MM.1S (cell line): ENCODE measurements around the gene KSR1.
"Not testable (repeated sequence)": the region's sequence is repeated elsewhere in the genome, so short reads cannot be mapped to it uniquely, and the experiment has no call there.

Experiments
- DNase-seq: peaks from one replicate; pipeline ENCODE4 v3.0.0-alpha.2; 2015
- H2AFZ ChIP-seq: fragments of 300-600 bp; sonication (generic); 2 replicates; pipeline ENCODE4 v1.6.0; 2016; ENCODE audit warnings: antibody characterized with exemption, low read length
- H3F3A ChIP-seq: fragments of 300-600 bp; sonication (generic); 2 replicates; pipeline ENCODE4 v1.6.1; 2016; ENCODE audit warnings: mild to moderate bottlenecking, antibody characterized with exemption, low read length, moderate library complexity, mixed read lengths; ENCODE audit not compliant: insufficient read depth
- H3K27ac ChIP-seq: fragments of 300-600 bp; sonication (generic); 2 replicates; pipeline ENCODE4 v1.5.1; 2016; ENCODE audit warnings: mild to moderate bottlenecking, low read length
- H3K27me3 ChIP-seq: fragments of 300-600 bp; sonication (generic); replicated peaks from 2 replicates; pipeline ENCODE4 v1.6.0; 2016; ENCODE audit warnings: low read length; ENCODE audit not compliant: insufficient read depth
- H3K36me3 ChIP-seq: fragments of 300-600 bp; sonication (generic); replicated peaks from 2 replicates; pipeline ENCODE4 v1.6.1; 2016; ENCODE audit warnings: mild to moderate bottlenecking, low read length, mixed read lengths; ENCODE audit not compliant: insufficient read depth
- H3K4me1 ChIP-seq: fragments of 300-600 bp; sonication (generic); 2 replicates; pipeline ENCODE4 v1.6.1; 2016; ENCODE audit warnings: low read length, mixed read lengths
- H3K4me2 ChIP-seq: fragments of 300-600 bp; sonication (generic); 2 replicates; pipeline ENCODE4 v1.6.0; 2016; ENCODE audit warnings: low read depth, low read length
- H3K4me3 ChIP-seq: fragments of 300-600 bp; sonication (generic); 2 replicates; pipeline ENCODE4 v1.5.1; 2016; ENCODE audit warnings: low read length, mixed read lengths
- H3K79me2 ChIP-seq: fragments of 300-600 bp; sonication (generic); 2 replicates; pipeline ENCODE4 v1.6.1; 2016; ENCODE audit warnings: mixed run types, low read length, mixed read lengths
- H3K9ac ChIP-seq: fragments of 300-600 bp; sonication (generic); 2 replicates; pipeline ENCODE4 v1.6.1; 2016; ENCODE audit warnings: low read length, mixed read lengths
- H3K9me2 ChIP-seq: fragments of 300-600 bp; sonication (generic); replicated peaks from 2 replicates; pipeline ENCODE4 v1.6.1; 2016; ENCODE audit warnings: mild to moderate bottlenecking, low read length, mixed read lengths; ENCODE audit not compliant: insufficient read depth
- H3K9me3 ChIP-seq: fragments of 300-600 bp; sonication (generic); replicated peaks from 2 replicates; pipeline ENCODE4 v1.6.1; 2016; ENCODE audit warnings: mild to moderate bottlenecking, low read length, mixed read lengths; ENCODE audit not compliant: insufficient read depth
- H4K20me1 ChIP-seq: fragments of 300-600 bp; sonication (generic); 2 replicates; pipeline ENCODE4 v1.6.1; 2016; ENCODE audit warnings: mild to moderate bottlenecking, low read length, moderate library complexity, mixed read lengths; ENCODE audit not compliant: insufficient read depth
- EZH2 ChIP-seq: fragments of 300-600 bp; sonication (generic); optimal IDR thresholded peaks from 2 replicates; pipeline ENCODE3; 2017; ENCODE audit warnings: low read depth, mild to moderate bottlenecking, antibody characterized with exemption, low read length, mixed read lengths
- EZH2phosphoT487 ChIP-seq: fragments of 300-600 bp; sonication (generic); IDR thresholded peaks from 2 replicates; pipeline ENCODE4 v1.6.1; 2018; ENCODE audit warnings: antibody characterized with exemption, low read length
- TF ChIP-seq, protein P1 (sequence below): fragments of 300-600 bp; sonication (generic); IDR thresholded peaks from 2 replicates; pipeline ENCODE4 v1.5.1; 2016; ENCODE audit warnings: antibody characterized with exemption, low read length, mixed read lengths

The KSR1 gene

GRCh38 chr17:27634776-27635175, 178.5 kb downstream of the KSR1 start:
- TF ChIP-seq EZH2 (no peak), EZH2phosphoT487 (no peak)
- TF ChIP-seq, protein P1, sequence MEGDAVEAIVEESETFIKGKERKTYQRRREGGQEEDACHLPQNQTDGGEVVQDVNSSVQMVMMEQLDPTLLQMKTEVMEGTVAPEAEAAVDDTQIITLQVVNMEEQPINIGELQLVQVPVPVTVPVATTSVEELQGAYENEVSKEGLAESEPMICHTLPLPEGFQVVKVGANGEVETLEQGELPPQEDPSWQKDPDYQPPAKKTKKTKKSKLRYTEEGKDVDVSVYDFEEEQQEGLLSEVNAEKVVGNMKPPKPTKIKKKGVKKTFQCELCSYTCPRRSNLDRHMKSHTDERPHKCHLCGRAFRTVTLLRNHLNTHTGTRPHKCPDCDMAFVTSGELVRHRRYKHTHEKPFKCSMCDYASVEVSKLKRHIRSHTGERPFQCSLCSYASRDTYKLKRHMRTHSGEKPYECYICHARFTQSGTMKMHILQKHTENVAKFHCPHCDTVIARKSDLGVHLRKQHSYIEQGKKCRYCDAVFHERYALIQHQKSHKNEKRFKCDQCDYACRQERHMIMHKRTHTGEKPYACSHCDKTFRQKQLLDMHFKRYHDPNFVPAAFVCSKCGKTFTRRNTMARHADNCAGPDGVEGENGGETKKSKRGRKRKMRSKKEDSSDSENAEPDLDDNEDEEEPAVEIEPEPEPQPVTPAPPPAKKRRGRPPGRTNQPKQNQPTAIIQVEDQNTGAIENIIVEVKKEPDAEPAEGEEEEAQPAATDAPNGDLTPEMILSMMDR, result no peak
- no peak overlapping the region for H3K4me3 ChIP-seq
- no peak for DNase-seq
- no peaks in the 10 kb centered on the region for H3K79me2 ChIP-seq
- no peaks in the 10 kb centered on the region for H3K9me3 ChIP-seq
- no peak overlapping the region for H3K27ac ChIP-seq
- no peak overlapping the region for H3K9ac ChIP-seq
- H2AFZ ChIP-seq, result no peak overlapping the region
- no peaks in the 10 kb centered on the region for H3K27me3 ChIP-seq
- H3K4me1 ChIP-seq, result no peaks in the 10 kb centered on the region
- no peaks in the 10 kb centered on the region for H3F3A ChIP-seq
- no peaks in the 10 kb centered on the region for H3K9me2 ChIP-seq
- no peak overlapping the region for H3K4me2 ChIP-seq
- no peaks in the 10 kb centered on the region for H3K36me3 ChIP-seq
- H4K20me1 ChIP-seq, result no peaks in the 10 kb centered on the region

DNA sequence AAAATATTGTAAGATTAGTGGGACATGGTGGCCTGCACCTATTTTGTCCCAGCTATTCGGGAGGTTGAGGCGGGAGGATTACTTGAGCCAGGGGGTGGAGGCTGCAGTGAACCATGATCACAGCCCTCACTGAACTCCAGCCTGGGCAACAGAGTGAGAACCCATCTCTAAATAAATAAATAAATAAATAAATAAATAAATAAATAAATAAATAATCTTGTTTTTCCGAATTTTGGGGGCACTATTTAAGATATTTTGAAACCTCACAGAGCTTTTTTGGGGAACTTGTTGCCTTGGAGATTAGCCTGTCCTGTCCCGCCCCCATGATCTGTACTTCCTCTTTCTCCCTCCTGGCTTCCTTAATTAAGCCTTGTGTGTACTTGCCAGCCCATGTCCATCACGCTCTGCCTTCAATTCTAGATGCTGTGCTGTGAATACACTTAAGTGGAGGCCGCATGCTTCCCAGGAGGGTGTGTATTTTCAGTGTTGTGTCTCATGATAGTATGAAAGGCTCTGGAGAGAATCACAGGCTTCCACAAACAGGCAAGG, 179.1 kb downstream of the KSR1 start:
- Histone ChIP-seq H4K20me1 (no peaks in the 10 kb centered on the region), H2AFZ (no peak overlapping the region), H3K27me3 (no peaks in the 10 kb centered on the region), H3K36me3 (no peaks in the 10 kb centered on the region), H3K4me1 (no peaks in the 10 kb centered on the region), H3K4me2 (no peak overlapping the region), H3K9me2 (no peaks in the 10 kb centered on the region), H3K27ac (no peak overlapping the region), H3K79me2 (no peaks in the 10 kb centered on the region), H3F3A (no peaks in the 10 kb centered on the region), H3K9me3 (no peaks in the 10 kb centered on the region), H3K4me3 (no peak overlapping the region), H3K9ac (no peak overlapping the region)
- TF ChIP-seq EZH2phosphoT487 (no peak), EZH2 (no peak)
- TF ChIP-seq, protein P1, result no peak
- DNase-seq, result no peak

DNA sequence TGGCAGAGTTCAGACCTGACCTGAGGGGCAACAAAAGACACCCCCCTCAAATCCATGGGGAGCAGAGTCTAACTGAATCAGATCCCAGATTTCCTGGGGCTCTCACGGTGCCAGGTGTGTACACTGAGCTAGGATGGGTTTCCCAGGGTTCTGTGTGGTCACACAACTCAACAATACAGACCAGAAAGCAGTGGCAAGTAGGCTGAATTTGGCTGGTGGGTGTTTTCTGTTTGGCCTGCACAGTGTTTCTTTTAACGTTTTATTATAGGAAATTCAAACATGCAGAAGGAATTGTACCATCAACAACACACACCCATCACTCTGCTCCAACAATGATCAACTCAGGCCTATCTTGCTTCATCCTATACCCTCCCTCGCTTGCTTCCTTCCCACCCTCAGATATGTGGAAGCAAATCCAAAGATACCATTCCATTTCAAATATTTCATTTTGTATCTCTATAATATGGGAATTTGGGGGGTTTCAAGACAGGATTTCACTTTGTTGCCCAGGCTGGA, 179.8 kb downstream of the KSR1 start:
- H3K9me2 ChIP-seq, H3K4me2 ChIP-seq, H3K36me3 ChIP-seq, H3K27ac ChIP-seq, H3F3A ChIP-seq, H4K20me1 ChIP-seq, H2AFZ ChIP-seq, H3K79me2 ChIP-seq, H3K27me3 ChIP-seq, H3K4me1 ChIP-seq, H3K9ac ChIP-seq, DNase-seq, H3K4me3 ChIP-seq, H3K9me3 ChIP-seq: not testable (repeated sequence)

GRCh38 chr17:27637818-27638217, 181.6 kb downstream of the KSR1 start:
- not testable (repeated sequence) for H3K4me1 ChIP-seq

GRCh38 chr17:27638415-27638914, 182.2 kb downstream of the KSR1 start:
- H3K4me2 ChIP-seq, H3K79me2 ChIP-seq, H3F3A ChIP-seq, H3K4me3 ChIP-seq, H3K9me3 ChIP-seq, H3K9me2 ChIP-seq, H3K27me3 ChIP-seq, H3K9ac ChIP-seq, H3K36me3 ChIP-seq, DNase-seq, H2AFZ ChIP-seq, H3K27ac ChIP-seq, H3K4me1 ChIP-seq, H4K20me1 ChIP-seq: not testable (repeated sequence)

More at GRCh38 chr17:27637818-27638217, 181.6 kb downstream of the KSR1 start:
- H2AFZ ChIP-seq, H3K27me3 ChIP-seq, DNase-seq, H4K20me1 ChIP-seq, H3F3A ChIP-seq, H3K9me2 ChIP-seq, H3K4me3 ChIP-seq, H3K27ac ChIP-seq, H3K79me2 ChIP-seq, H3K4me2 ChIP-seq, H3K9ac ChIP-seq, H3K9me3 ChIP-seq, H3K36me3 ChIP-seq: not testable (repeated sequence)
